Astrocyte (in vitro differentiated cells and primary cell): Measurements from ENCODE around the gene IPO11. TPM values are rescaled to one million over a fixed set of nuclear protein-coding genes. Genes with fewer than 3 reads are reported as not detected.

ENCODE experiments used
- DNase-seq: peaks from one replicate; pipeline ENCODE4 v3.0.0-alpha.2; 2010; ENCODE audit warnings: low read depth
- FAIRE-seq: peaks from 2 replicates; lab custom pipeline; 2011; peaks lifted over from hg19 to GRCh38; lab: Jason Lieb, UNC
- H2AFZ ChIP-seq: 2 replicates; pipeline ENCODE4 v1.6.0; 2012; ENCODE audit warnings: low read depth, low read length, inconsistent platforms
- H3K27ac ChIP-seq: 2 replicates; pipeline ENCODE4 v1.5.1; 2011; ENCODE audit warnings: low read depth, low read length, inconsistent platforms
- H3K27me3 ChIP-seq: 2 replicates; pipeline ENCODE4 v1.6.0; 2011; ENCODE audit warnings: low read length, inconsistent platforms; ENCODE audit not compliant: insufficient read depth
- H3K36me3 ChIP-seq: 2 replicates; pipeline ENCODE4 v1.5.1; 2011; ENCODE audit warnings: low read length, inconsistent platforms; ENCODE audit not compliant: insufficient read depth
- H3K4me1 ChIP-seq: 2 replicates; pipeline ENCODE4 v1.5.1; 2011; ENCODE audit warnings: low read length, inconsistent platforms; ENCODE audit not compliant: insufficient read depth
- H3K4me2 ChIP-seq: 2 replicates; pipeline ENCODE4 v1.6.0; 2012; ENCODE audit warnings: low read length, inconsistent platforms
- H3K4me3 ChIP-seq: 2 replicates; pipeline ENCODE4 v1.5.1; 2011; ENCODE audit warnings: low read depth, mild to moderate bottlenecking, low read length, inconsistent platforms; ENCODE audit not compliant: insufficient read depth
- H3K79me2 ChIP-seq: 2 replicates; pipeline ENCODE4 v1.6.0; 2012; ENCODE audit warnings: mild to moderate bottlenecking, low read length, inconsistent platforms; ENCODE audit not compliant: insufficient read depth
- H3K9ac ChIP-seq: 2 replicates; pipeline ENCODE4 v1.6.0; 2012; ENCODE audit warnings: mild to moderate bottlenecking, low read length, inconsistent platforms
- H3K9me3 ChIP-seq: 2 replicates; pipeline ENCODE4 v1.5.1; 2012; ENCODE audit warnings: low read depth, mild to moderate bottlenecking, low read length, inconsistent platforms; ENCODE audit not compliant: insufficient read depth
- H4K20me1 ChIP-seq: 2 replicates; pipeline ENCODE4 v1.6.0; 2012; ENCODE audit warnings: low read length, inconsistent platforms; ENCODE audit not compliant: insufficient read depth
- H3K27ac Mint-ChIP-seq: one replicate; pipeline ENCODE4 v1.8.0; 2021; ENCODE audit warnings: mild to moderate bottlenecking, mixed read lengths; ENCODE audit not compliant: unreplicated experiment
- H3K27me3 Mint-ChIP-seq: one replicate; pipeline ENCODE4 v1.8.0; 2021; ENCODE audit warnings: low read depth, mixed read lengths; ENCODE audit not compliant: unreplicated experiment
- H3K36me3 Mint-ChIP-seq: one replicate; pipeline ENCODE4 v1.8.0; 2021; ENCODE audit warnings: low read depth, mixed read lengths; ENCODE audit not compliant: unreplicated experiment
- H3K4me1 Mint-ChIP-seq: one replicate; pipeline ENCODE4 v1.8.0; 2021; ENCODE audit warnings: low read depth, mixed read lengths; ENCODE audit not compliant: unreplicated experiment
- H3K4me3 Mint-ChIP-seq: one replicate; pipeline ENCODE4 v1.8.0; 2021; ENCODE audit warnings: mild to moderate bottlenecking, moderate library complexity, mixed read lengths; ENCODE audit not compliant: unreplicated experiment
- H3K9me3 Mint-ChIP-seq: one replicate; pipeline ENCODE4 v1.8.0; 2021; ENCODE audit warnings: mild to moderate bottlenecking, mixed read lengths; ENCODE audit not compliant: unreplicated experiment
- EZH2 ChIP-seq: IDR thresholded peaks from 2 replicates; pipeline ENCODE4 v1.6.1; 2012; ENCODE audit warnings: mild to moderate bottlenecking, low read length, inconsistent platforms; ENCODE audit not compliant: insufficient read depth
- total RNA-seq: library from RNA; stranded (reverse); gene quantifications from 2 replicates; pipeline ENCODE4 v1.2.1, GENCODE V29; 2021
- TF ChIP-seq, protein P1 (sequence below): IDR thresholded peaks from 2 replicates; pipeline ENCODE4 v1.5.1; 2011; ENCODE audit warnings: low read depth, mild to moderate bottlenecking, inconsistent platforms, low read length, moderate library complexity; ENCODE audit not compliant: insufficient read depth

The IPO11 gene
- total RNA-seq, 1 donor from 2014 or later: 31.7 TPM

DNA sequence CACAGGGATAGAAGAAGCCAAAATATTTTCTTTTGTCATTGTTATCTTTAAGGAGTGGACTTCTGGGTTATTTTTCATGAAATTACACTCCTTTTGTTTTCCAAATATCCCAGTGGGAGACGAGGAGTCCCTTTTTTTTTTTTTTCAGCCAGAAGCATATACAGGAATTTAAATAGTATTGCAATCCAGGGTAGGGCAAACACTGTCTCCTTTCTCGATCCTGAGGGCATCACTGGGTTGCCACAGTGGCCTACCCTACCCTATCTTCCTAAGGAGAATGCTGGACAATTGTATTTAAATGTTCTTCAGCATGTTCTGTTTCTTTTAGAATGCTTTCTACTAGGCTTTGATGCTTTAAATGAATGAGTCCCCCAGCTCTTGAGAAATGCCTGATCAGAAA is 214.0 kb downstream of the IPO11 start:
- H4K20me1 ChIP-seq: no peaks in the 10 kb centered on the region
- DNase-seq: no peak
- Mint-ChIP-seq H3K4me3 (no peak overlapping the region), H3K9me3 (no peaks in the 10 kb centered on the region), H3K27ac (no peak overlapping the region), H3K27me3 (no peaks in the 10 kb centered on the region), H3K36me3 (no peaks in the 10 kb centered on the region), H3K4me1 (no peaks in the 10 kb centered on the region)
- no peak for TF ChIP-seq EZH2
- TF ChIP-seq, protein P1, sequence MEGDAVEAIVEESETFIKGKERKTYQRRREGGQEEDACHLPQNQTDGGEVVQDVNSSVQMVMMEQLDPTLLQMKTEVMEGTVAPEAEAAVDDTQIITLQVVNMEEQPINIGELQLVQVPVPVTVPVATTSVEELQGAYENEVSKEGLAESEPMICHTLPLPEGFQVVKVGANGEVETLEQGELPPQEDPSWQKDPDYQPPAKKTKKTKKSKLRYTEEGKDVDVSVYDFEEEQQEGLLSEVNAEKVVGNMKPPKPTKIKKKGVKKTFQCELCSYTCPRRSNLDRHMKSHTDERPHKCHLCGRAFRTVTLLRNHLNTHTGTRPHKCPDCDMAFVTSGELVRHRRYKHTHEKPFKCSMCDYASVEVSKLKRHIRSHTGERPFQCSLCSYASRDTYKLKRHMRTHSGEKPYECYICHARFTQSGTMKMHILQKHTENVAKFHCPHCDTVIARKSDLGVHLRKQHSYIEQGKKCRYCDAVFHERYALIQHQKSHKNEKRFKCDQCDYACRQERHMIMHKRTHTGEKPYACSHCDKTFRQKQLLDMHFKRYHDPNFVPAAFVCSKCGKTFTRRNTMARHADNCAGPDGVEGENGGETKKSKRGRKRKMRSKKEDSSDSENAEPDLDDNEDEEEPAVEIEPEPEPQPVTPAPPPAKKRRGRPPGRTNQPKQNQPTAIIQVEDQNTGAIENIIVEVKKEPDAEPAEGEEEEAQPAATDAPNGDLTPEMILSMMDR: no peak
- no peak overlapping the region for H2AFZ ChIP-seq
- no peaks in the 10 kb centered on the region for H3K36me3 ChIP-seq
- H3K79me2 ChIP-seq: no peaks in the 10 kb centered on the region
- H3K9ac ChIP-seq: no peak overlapping the region
- no peak overlapping the region for H3K27ac ChIP-seq
- FAIRE-seq: no peak
- no peaks in the 10 kb centered on the region for H3K9me3 ChIP-seq
- no peaks in the 10 kb centered on the region for H3K27me3 ChIP-seq
- no peak overlapping the region for H3K4me2 ChIP-seq
- no peak overlapping the region for H3K4me3 ChIP-seq
- H3K4me1 ChIP-seq: no peaks in the 10 kb centered on the region

DNA sequence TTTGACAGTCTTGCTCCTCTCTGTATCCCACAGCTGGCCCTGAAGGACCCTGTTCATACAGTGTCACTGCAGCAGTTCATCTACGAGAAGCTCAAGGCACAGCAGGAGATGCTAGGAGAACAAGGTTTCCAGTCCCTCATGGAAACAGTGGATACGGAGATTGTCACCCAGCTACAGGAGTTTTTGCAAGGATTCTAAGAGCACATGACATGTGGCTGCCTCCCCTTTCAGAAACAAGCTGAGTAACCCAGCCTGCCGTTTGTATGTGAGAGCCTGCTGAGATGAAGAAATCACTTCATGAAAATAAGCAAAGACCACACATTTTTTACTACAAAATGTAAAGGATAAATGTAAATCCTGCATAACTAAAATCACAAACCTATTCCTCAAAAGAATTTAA is 214.6 kb downstream of the IPO11 start:
- H3K27ac ChIP-seq: no peak overlapping the region
- H3K4me2 ChIP-seq: no peak overlapping the region

DNA sequence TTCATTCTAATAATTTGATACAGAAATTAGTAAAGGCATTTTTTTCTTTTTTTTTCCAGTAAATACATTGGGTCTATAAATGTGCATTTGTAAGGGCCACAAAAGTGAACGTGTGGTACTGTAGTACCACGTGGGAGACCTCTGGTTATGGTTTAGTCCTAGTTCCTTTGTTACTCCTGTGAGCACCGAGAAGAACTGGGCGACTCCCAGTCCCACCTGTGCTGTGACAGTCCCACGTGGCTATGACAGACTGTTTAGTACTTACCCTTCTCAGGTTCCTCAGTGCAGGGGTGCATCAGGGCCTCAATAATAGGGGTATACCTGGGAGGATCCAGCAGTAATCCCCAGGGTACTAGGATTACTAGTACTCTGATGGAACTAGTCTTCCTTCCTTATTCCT is 215.3 kb downstream of the IPO11 start:
- Histone ChIP-seq H3K4me1 (no peaks in the 10 kb centered on the region), H3K79me2 (no peaks in the 10 kb centered on the region), H3K27ac (no peak overlapping the region), H3K36me3 (no peaks in the 10 kb centered on the region), H3K9ac (no peak overlapping the region), H3K27me3 (no peaks in the 10 kb centered on the region), H3K4me3 (no peak overlapping the region), H4K20me1 (no peaks in the 10 kb centered on the region), H2AFZ (no peak overlapping the region), H3K4me2 (no peak overlapping the region), H3K9me3 (no peaks in the 10 kb centered on the region)
- Mint-ChIP-seq H3K27me3 (no peaks in the 10 kb centered on the region), H3K27ac (no peak overlapping the region), H3K9me3 (no peaks in the 10 kb centered on the region), H3K4me1 (no peaks in the 10 kb centered on the region), H3K36me3 (peaks cover 1% of the 10 kb centered on the region), H3K4me3 (no peak overlapping the region)
- FAIRE-seq (no peak), DNase-seq (no peak)
- TF ChIP-seq, protein P1: no peak
- TF ChIP-seq EZH2: no peak

More for the DNA sequence above, 214.6 kb downstream of the IPO11 start:
- no peaks in the 10 kb centered on the region for H3K36me3 Mint-ChIP-seq
- no peaks in the 10 kb centered on the region for H3K79me2 ChIP-seq
- H2AFZ ChIP-seq: no peak overlapping the region
- no peaks in the 10 kb centered on the region for H3K9me3 Mint-ChIP-seq
- no peak for FAIRE-seq
- H4K20me1 ChIP-seq: no peaks in the 10 kb centered on the region
- H3K36me3 ChIP-seq: no peaks in the 10 kb centered on the region
- H3K9ac ChIP-seq: no peak overlapping the region
- DNase-seq: no peak
- peak overlapping the region; percentile 47 for H3K27ac Mint-ChIP-seq
- H3K4me3 Mint-ChIP-seq: no peak overlapping the region
- TF ChIP-seq EZH2: no peak
- TF ChIP-seq, protein P1: no peak
- H3K4me1 ChIP-seq: no peaks in the 10 kb centered on the region
- H3K27me3 ChIP-seq: no peaks in the 10 kb centered on the region
- H3K27me3 Mint-ChIP-seq: no peaks in the 10 kb centered on the region
- no peaks in the 10 kb centered on the region for H3K9me3 ChIP-seq
- no peaks in the 10 kb centered on the region for H3K4me1 Mint-ChIP-seq
- H3K4me3 ChIP-seq: no peak overlapping the region
